Mesodermal cell (in vitro differentiated cells): Measurements from ENCODE around the gene TNS1.

Experiments
- H3K27ac ChIP-seq: 2 replicates; pipeline ENCODE4 v1.7.0; 2013; ENCODE audit warnings: mild to moderate bottlenecking, low read depth, low read length, moderate library complexity; ENCODE audit not compliant: severe bottlenecking
- H3K36me3 ChIP-seq: 2 replicates; pipeline ENCODE4 v1.7.1; 2013; ENCODE audit warnings: mild to moderate bottlenecking, low read length, moderate library complexity; ENCODE audit not compliant: control insufficient read depth, insufficient read depth
- H3K4me1 ChIP-seq: one replicate; pipeline ENCODE4 v1.7.1; 2013; ENCODE audit warnings: mild to moderate bottlenecking, low read length; ENCODE audit not compliant: insufficient read depth, control insufficient read depth, poor library complexity, severe bottlenecking
- H3K4me3 ChIP-seq: 2 replicates; pipeline ENCODE4 v1.7.0; 2013; ENCODE audit warnings: low read length, control low read depth, mild to moderate bottlenecking; ENCODE audit not compliant: insufficient read depth, poor library complexity, severe bottlenecking; ENCODE audit errors: extremely low read depth
- H3K9me3 ChIP-seq: 2 replicates; pipeline ENCODE4 v1.7.1; 2013; ENCODE audit warnings: mild to moderate bottlenecking, low read length, moderate library complexity; ENCODE audit not compliant: control insufficient read depth
- WGBS, 2 experiments: methylation state at CpG; one replicate each; pipeline ENCODE4 v1.1.5; 2013; ENCODE audit warnings: missing lambda C conversion rate in 2 of 2; ENCODE audit not compliant: insufficient coverage in 2 of 2; 5-methylcytosine and 5-hydroxymethylcytosine counted together

Gene TNS1

DNA sequence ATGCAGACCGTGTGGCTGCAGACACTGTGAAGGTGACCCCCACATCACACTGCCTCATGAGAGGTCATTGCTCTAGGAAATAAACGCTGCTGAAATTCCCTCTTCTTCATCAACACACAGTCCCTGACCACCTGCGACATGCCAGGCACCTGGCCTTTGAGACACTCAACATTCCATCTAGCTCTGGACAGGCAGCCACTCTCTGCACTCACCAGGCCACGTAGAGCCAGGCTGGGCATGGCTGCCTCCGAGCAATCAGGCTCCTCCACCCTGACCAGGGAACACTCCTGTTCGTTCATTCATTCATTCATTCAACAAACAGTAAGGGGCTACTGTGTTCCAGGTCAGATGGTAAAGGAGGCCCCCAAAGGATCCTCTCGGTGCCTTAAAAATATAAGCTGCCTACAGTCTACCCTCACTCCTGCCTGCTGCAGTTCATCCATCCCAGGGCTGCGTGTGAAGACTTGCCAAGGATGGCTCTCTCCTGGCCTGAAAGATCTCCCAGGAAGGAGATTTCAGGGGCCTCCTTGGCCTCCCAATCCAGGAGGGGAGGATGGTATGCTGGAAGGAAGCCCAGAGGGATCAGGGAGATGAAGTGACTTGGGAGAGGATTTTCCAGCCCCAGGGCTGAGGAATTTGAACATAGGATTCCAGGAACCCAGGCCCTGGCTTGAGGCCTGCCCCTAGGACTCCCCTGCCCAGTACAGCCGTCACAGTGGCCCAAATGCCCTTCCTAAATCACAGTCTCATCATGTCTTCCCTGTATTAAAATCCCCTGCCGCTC, 66.7 kb downstream of the TNS1 start:
- Histone ChIP-seq H3K9me3 (no peaks in the 10 kb centered on the region), H3K36me3 (peaks cover 3% of the 10 kb centered on the region), H3K4me3 (no peak overlapping the region), H3K27ac (peak overlapping the region; percentile 79), H3K4me1 (peaks cover 59% of the 10 kb centered on the region)
- WGBS, 2 experiments = 83 to 87% methylated on average over 8 to 9 of the region's 10 CpGs

DNA sequence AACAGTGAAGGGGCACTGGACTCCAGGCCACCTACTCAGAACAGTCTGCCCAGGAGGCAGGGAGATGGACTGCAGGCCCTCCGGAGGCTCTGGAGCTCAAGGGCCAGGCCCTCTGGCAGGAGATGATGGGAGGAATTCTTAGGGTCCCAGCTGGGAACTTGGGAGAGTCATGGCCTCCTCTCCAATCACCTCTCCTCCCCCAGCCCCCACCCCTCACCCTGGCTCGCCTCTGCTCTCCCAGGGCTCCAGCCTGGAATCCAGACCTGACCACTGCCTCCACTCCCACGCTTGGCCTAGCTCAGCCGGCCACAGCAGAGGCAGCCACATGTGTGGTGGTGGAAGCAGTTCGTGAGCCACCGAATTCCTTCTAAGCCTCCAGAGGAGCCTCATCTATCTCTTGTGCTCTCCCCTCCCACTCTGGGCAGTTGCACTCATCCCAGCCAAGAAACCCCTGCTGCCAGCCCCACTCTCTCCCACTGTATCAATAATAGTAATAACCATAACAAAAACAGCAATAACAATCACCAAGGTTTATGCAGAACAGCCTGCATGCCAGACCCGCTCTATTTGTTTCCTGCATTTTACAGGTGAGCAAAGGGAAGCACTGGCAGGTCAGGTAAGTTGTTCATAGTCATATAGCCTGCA, 67.4 kb downstream of the TNS1 start:
- Histone ChIP-seq H3K4me3 (no peak overlapping the region), H3K36me3 (peaks cover 3% of the 10 kb centered on the region), H3K9me3 (no peaks in the 10 kb centered on the region), H3K4me1 (peaks cover 67% of the 10 kb centered on the region), H3K27ac (peak overlapping the region; percentile 79)
- 80 to 83% methylated on average over 2 to 6 of the region's 7 CpGs for WGBS, 2 experiments

DNA sequence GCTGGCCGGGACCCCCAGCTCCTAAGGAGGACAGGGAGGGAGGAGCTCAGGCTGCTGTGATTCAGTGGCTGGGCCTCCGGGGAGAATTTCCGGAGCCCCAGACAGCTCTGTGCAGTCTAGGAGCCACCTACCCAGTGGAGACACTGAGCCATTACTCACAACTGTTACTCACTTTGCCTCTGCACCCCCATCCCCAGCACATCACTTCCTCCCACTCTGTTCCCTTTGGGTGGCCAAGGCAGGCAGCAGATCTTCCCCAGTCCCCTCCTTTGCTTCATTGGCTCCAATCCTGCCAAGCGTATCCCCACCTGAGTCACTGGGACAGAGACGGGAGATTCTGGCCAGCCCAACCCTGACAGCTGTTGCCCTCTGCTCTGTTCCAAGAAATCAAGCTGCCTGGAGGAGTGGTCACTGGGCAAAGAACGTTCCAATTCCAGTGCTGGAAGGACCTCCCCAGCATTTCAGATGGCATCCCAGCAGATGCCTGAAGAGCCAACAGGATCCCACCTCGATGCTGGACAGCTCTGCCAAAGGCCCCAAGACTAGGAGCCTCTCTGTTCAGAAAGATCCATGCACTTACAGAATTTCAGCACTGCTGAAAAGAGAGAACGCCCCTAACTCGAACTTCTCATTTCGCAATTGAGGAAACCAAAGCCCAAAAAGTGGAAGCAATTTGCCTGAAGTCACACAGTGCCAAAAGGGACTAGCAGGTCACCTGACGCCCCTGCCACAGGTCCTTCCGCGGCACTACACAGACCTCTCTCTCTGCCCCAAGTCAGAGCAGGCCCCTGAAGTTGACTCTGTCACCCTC, 68.3 kb downstream of the TNS1 start:
- Histone ChIP-seq H3K9me3 (no peaks in the 10 kb centered on the region), H3K4me1 (peaks cover 75% of the 10 kb centered on the region), H3K27ac (peak overlapping the region; percentile 79), H3K4me3 (no peak overlapping the region), H3K36me3 (peaks cover 3% of the 10 kb centered on the region)
- 84 to 86% methylated on average over 11 of the region's 13 CpGs for WGBS, 2 experiments

DNA sequence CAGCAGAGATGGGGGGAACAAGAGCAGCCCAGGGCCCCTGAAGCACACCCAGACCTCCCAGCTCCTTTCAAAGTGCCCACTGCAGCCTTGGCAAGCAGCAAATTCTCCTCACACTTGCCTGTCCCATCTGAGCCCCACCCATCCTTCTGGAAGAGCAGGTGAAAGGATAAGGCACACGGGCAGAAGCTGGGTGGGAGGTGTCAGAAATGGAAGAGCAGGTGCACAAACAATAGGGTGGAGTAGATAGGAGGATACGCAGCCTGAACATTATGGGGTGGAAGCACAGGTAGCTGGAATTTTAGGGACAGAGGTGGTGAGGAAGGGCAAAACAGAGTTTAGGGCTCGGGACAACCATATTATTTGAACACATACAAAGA, 69.2 kb downstream of the TNS1 start:
- Histone ChIP-seq H3K36me3 (no peaks in the 10 kb centered on the region), H3K4me1 (peaks cover 80% of the 10 kb centered on the region), H3K27ac (no peak overlapping the region), H3K9me3 (no peaks in the 10 kb centered on the region), H3K4me3 (no peak overlapping the region)
- 100% methylated on average over 1 to 2 of the region's 3 CpGs for WGBS, 2 experiments

DNA sequence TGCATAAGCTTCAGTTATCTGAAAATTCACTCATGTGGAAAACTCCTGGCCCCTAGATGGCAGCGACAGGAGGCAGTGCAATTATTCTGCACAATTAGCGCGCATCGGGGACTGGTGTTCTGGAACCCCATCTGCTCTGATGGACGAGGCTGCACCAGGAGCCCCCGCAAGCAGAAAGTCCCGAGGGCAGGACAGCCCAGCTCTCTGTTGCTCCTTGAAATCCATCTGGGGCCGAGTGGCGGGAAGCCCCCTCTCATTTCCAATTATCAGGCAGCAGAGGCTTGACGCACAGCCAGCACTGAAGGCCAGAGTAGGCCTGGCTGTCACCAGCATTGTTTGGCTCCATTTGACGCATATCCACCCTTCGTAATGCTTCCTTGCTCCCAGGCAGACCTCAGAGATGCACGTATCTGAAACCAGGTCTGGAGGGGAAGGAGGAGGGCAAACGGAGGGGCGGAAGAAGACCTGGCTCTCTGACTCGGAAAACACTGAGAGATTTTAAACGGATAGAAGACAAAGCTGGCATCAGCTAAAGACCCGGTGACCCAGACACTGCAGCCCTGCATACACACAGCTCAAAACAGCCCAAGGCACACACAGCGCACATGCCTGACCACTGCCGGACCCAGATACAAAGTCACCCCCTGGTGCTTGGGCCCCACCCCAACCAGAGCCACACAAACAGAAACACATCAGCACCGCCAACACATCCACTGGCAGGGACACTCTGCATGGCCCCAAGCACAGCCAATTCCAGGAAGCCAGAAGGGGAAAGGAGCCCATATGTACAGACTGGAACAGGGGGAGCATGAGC, 69.8 kb downstream of the TNS1 start:
- WGBS, 2 experiments = 82 to 87% methylated on average over 17 to 19 of the region's 21 CpGs
- Histone ChIP-seq H3K9me3 (no peaks in the 10 kb centered on the region), H3K4me1 (peaks cover 80% of the 10 kb centered on the region), H3K36me3 (no peaks in the 10 kb centered on the region), H3K27ac (peak overlapping the region; percentile 29), H3K4me3 (no peak overlapping the region)

DNA sequence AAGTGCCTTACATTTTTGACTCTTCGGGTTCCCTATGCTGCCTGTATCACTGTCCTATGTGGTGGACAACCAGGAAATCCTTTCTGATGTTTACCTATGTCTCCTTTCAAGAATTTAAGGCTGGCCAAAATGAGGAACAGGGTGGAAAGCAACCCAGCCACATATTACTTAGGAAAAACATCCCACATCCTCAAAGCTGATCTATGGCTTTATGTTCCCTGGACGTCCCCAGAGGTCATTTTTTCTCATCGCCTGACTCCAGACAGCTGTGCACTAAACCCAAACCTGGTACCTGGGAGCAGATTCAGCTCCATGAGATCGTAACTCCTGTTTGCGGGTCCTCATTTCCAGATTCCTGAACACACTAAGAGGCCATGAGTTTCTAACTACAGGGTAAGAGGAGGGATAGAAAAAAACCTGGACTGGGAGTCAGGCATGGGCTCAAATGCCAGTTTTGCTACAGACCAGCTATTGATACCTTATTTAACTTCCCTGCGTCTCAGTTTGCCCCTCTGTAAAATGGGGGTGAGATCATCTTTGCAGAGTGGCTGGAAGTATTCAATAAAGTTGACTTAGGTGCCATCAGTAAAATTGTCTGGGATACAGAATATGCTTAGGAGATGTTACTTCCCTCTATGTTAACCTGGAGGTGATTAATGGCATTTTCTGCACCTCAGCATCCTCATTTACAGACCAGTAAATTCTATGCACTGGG, 70.8 kb downstream of the TNS1 start:
- H3K4me3 ChIP-seq = no peak overlapping the region
- WGBS, 2 experiments = 94 to 97% methylated on average over 5 of the region's 6 CpGs
- peaks cover 75% of the 10 kb centered on the region for H3K4me1 ChIP-seq
- no peaks in the 10 kb centered on the region for H3K36me3 ChIP-seq
- no peak overlapping the region for H3K27ac ChIP-seq
- H3K9me3 ChIP-seq = no peaks in the 10 kb centered on the region

DNA sequence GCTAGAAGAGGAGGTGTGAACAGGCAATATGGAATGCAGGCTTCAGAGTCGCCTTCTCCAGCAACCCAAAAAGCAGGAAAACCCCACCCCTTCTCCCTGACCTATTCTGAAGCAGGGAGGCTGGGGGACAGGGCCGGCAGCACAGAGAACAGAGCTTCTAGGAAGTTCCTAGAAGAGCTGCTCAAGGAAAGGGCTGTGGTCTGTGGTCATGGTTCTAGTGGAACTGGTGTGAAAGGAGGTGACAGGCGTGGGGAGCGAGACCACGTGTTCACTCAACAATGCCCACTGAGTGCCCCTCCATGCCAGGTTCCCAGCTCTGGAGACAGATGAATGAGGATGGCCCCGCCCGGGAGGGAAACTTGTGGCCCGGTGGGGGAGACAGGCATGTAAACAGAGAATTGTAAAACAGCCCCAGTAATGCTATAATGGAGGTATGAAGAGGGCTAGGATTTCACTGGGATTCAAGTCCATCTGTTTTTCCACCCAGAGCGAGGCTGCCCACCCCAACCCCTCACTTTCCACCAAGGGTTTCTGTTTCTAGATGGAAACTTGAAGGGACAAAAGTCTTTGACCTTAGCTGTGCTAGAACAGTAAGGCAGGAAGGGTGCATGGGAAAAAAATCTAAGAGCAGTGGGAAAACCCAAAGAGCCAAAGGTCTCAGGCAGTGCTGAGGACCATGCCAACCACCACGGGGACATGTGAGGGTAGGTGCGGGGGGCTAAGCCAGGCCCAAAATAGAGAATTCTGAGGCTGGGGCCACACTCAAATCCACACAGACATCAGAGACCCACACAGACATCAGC, 71.8 kb downstream of the TNS1 start:
- Histone ChIP-seq H3K4me1 (peaks cover 64% of the 10 kb centered on the region), H3K9me3 (no peaks in the 10 kb centered on the region), H3K36me3 (no peaks in the 10 kb centered on the region), H3K27ac (no peak overlapping the region), H3K4me3 (no peak overlapping the region)
- 83 to 93% methylated on average over 5 to 6 of the region's 11 CpGs for WGBS, 2 experiments

DNA sequence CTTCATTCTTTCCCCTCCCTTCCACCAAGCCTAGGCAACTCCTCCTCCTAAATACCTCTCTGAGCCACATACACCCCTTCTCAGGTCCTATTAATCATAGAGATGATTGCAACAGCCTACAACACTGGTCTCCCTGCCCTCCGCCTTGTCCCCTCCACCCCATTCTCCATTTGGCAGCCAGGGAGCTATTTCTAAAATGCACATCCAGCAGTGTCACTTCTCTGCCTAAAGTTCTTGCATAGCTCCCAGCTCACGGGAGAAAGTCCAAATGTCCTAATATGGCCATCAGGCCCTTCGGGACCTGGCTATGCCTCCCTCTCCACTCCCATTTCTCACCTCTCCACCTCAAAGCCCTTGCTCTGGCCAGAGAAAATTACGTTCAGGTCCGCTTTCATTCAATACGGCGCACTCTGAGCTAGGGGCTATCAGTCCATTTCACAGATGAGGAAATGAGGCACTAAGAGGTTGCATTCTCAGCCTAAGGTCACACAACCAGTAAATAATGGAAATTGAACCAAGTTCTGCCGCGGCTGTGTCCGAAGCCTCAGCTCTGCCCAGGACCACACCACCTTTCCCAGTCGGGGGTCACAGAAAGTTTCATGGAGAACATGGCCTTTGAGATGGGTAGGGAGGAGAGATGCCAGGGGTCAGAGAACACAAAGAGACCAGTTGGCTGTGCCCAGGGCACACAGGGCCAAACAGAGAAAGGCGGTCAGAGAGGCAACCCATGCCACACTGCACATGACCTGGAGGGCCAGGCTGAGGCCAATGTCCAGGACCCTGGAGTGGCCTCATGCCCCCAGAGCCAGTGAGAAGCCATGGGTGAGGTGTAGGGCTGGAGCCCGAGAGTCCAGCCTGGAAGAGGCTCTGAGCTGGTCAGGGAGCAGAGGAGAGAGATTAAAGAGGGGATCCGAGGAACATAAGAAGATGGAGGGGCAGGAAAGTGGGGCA, 72.8 kb downstream of the TNS1 start:
- no peak overlapping the region for H3K4me3 ChIP-seq
- H3K27ac ChIP-seq = no peak overlapping the region
- H3K4me1 ChIP-seq = peaks cover 55% of the 10 kb centered on the region
- WGBS, 2 experiments = 93% methylated on average over 9 to 10 of the region's 14 CpGs
- no peaks in the 10 kb centered on the region for H3K9me3 ChIP-seq
- no peaks in the 10 kb centered on the region for H3K36me3 ChIP-seq

DNA sequence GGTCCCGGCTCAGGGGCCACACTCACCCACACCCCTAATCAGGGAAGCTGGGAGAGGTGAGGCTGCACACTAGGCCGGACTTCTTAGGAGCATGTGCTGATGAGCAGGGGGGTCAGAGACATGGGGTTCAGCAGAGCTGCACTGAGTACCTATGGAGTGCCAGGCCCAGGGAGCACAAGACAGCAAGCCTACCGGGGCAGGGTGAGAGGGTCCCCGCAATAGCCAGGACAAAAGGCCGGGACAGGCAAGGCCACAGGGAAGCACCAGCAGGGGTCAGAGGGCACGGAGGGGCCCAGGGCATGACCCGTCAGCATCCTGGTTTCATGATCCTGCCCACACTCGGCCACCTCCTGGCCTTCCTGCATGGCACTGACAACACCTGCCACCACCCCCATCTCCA, 73.5 kb downstream of the TNS1 start:
- Histone ChIP-seq H3K4me1 (peaks cover 47% of the 10 kb centered on the region), H3K9me3 (no peaks in the 10 kb centered on the region), H3K27ac (no peak overlapping the region), H3K4me3 (no peak overlapping the region), H3K36me3 (no peaks in the 10 kb centered on the region)
- 92 to 95% methylated on average over 5 of the region's 8 CpGs for WGBS, 2 experiments
